HG03066 (cell line): ENCODE measurements around the gene DPEP2.
"Not testable (repeated sequence)": the region's sequence is repeated elsewhere in the genome, so short reads cannot be mapped to it uniquely, and the experiment has no call there.

ENCODE experiments used
- ATAC-seq: cut with Tn5 transposase; IDR thresholded peaks from one replicate; pipeline ENCODE4 v1.9.1; 2021; ENCODE audit warnings: low read depth; ENCODE audit not compliant: unreplicated experiment

Gene DPEP2, protein sequence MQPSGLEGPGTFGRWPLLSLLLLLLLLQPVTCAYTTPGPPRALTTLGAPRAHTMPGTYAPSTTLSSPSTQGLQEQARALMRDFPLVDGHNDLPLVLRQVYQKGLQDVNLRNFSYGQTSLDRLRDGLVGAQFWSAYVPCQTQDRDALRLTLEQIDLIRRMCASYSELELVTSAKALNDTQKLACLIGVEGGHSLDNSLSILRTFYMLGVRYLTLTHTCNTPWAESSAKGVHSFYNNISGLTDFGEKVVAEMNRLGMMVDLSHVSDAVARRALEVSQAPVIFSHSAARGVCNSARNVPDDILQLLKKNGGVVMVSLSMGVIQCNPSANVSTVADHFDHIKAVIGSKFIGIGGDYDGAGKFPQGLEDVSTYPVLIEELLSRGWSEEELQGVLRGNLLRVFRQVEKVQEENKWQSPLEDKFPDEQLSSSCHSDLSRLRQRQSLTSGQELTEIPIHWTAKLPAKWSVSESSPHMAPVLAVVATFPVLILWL

DNA sequence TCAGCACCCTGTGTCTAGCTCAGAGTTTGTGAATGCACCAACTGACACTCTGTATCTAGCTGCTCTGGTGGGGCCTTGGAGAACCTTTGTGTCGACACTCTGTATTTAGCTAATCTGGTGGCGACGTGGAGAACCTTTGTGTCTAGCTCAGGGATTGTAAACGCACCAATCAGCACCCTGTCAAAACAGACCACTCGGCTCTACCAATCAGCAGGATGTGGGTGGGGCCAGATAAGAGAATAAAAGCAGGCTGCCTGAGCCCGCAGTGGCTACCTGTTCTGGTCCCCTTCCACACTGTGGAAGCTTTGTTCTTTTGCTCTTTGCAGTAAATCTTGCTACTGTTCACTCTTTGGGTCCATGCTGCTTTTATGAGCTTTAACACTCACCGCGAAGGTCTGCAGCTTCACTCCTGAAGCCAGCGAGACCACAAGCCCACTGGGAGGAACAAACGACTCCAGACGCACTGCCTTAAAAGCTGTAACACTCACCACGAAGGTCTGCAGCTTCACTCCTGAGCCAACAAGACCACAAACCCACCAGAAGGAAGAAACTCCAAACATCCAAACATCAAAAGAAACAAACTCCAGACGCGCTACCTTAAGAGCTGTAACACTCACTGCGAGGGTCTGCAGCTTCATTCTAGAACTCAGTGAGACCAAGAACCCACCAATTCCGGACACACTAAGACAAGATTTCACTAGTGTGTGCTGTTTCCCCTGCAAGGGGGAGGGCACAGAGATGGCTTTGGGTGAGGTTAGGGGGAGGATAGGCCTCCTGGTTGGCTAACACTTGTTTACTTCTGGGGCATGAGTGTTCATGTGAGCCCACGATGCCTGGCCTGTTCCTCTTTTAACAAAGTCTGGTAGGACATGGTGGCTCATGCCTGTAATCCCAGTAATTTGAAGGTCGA lies at the start of gene DPEP2:
TSS of gene DPEP2 (minus strand) at position 706 of the 910 bp plus-strand sequence. CDS start 6,272 bp downstream, outside the sequence.
- not testable (repeated sequence) for ATAC-seq

DNA sequence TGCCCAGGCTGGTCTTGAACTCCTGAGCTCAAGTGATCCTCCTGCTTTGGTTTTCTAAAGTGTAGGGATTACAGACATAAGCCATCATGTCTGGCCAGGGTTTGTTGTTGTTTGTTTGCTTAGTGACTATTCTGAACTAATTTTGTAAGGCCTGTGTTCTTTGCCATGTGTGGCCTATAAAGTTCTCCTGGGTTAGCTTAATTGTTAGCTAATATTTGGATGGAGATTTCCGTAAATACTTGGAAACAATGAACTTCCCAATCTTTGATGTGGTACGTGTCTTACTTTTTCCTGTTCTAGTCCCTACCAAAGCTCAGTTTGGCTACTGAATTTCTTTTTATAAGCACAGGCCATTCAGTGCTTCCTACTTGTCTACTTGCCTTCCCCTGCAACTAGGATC lies 48.7 kb upstream of the DPEP2 start:
- ATAC-seq, result no peak

GRCh38 chr16:68046106-68046505 lies 46.8 kb upstream of the DPEP2 start:
- no peak for ATAC-seq

DNA sequence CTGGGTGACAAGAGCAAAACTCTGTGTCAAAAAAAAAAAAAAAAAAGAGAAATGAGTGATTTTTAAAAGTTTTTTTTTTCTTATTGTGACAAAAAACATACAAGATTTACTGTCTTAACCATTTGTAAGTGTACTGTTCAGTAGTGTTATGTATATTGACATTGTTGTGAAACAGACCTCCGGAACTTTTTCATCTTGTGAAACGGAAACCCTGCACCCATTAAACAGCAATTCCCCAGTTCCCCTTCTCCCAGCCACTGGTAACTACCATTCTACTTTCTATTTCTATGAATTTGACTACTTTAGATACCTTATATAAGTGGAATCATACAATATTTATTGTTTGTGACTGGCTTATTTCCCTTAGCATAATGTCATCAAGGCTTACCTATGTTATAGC lies 42.5 kb upstream of the DPEP2 start:
- ATAC-seq, result no peak

GRCh38 chr16:68040506-68041288 lies 41.4 kb upstream of the DPEP2 start:
- peak; percentile 73 for ATAC-seq

- ATAC-seq, result no peak
These were observed 38.7 kb upstream of the DPEP2 start for GRCh38 chr16:68037841-68038597.

DNA sequence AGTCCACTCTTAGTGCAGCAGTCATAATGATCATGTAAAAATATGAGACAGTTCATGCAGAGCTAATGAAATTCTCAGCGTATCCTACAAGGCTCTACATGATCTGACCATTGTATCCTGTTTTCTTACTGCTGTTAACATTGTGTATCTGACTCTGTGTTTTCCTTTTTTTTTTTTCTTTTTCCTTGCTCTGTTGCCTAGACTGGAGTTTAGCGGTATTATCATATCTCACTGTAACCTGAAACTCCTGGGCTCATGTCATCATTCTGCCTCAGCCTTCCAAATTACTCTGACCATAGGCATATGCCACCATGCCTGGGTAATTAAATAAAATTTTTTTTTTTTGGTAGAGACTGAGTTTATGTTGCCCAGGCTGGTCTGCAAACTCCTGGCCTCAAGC lies 35.9 kb upstream of the DPEP2 start:
- ATAC-seq, result no peak

- no peak for ATAC-seq
These were observed 33.8 kb upstream of the DPEP2 start for GRCh38 chr16:68033101-68033500.

DNA sequence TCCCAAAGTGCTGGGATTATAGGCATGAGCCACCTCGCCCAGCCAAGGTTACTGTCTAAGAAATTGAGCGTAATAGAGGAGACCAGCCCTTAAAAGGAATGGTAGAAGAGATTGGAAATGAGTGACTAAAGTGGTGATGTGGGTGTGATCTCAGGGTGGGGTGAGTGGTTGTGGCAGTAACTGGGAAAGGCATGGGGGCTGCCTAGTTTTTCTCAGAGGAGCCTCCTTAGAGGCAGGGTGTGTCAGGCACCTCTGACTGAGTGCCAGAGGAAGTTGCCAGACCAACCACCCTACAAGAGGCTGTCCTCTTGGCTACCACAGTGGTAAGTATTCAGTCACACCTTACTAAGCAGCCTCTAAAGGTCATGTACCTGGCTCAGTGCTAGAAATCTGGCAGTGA lies 32.7 kb upstream of the DPEP2 start:
- no peak for ATAC-seq

DNA sequence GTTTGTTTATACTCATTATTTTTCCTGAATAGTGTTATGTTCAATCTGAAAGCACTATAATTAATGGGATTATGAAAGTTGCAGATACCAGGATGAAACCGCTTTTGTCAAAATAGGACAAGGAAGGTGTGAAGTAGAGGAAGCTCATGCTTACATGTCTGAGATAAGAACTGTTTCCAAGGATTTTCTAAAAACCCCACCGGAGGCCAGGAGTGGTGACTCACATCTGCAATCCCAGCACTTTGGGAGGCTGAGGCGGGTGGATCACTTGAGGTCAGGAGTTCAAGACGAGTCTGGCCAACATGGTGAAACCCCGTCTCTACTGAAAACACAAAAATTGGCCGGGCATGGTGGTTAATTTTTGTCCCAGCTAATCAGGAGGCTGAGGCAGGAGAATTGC lies 30.8 kb upstream of the DPEP2 start:
- ATAC-seq, result not testable (repeated sequence)

- ATAC-seq, result no peak
These were observed 29.7 kb upstream of the DPEP2 start for GRCh38 chr16:68028996-68029395.

- no peak for ATAC-seq
These were observed 23.6 kb upstream of the DPEP2 start, which contains the start of the genes DDX28 and DUS2 for GRCh38 chr16:68022728-68023537. DDX28 (minus strand) TSS chr16:68023232; CDS start chr16:68023202, 30 bp downstream. DUS2 (plus strand) TSS chr16:68023284; CDS start chr16:68038024, 14,740 bp downstream.

GRCh38 chr16:68022278-68022727 lies 23.0 kb upstream of the DPEP2 start:
- ATAC-seq, result no peak

DNA sequence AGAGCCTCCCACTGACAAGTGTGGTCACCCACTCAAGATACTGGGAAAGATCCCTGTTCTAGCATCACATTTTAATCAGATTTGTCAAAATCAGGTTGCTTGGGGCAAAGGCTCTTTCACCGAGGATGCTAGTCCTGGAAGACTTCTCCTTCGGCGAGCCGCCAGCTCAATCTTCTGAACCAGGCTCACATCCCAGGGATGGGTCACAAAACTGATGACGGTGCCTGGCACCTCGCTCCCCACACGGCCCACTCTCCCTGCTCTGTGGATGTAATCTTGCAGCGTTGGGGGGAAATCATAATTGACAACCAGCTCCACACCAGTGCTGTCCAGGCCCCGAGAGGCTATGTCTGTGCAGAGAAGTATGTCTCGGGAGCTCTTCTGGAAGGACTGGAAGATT lies 22.2 kb upstream of the DPEP2 start:
- no peak for ATAC-seq

DNA sequence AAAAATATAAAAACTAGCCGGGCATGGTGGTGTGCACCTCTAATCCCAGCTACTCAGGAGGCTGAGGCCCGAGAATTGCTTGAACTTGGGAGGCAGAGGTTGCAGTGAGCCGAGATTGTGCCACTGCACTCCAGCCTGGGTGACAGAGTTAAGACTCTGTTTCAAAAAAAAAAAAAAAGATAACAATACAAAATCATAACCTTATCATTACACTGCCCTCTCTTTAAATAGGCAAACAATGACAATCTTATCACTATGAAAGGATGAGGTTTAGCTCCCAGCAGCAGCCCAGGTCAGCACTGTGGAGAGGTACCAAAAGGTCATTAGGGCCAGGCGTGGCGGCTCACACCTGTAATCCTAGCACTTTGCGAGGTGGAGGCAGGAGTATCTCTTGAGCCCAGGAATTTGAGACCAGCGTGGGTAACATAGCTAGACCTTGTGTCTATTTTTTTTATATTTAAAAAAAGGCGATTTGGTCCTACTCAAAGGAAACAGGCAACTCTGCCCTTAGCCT lies 19.9 kb upstream of the DPEP2 start:
- no peak for ATAC-seq

GRCh38 chr16:68015681-68016080 lies 16.4 kb upstream of the DPEP2 start, which contains the start of gene DPEP2NB:
DPEP2NB (minus strand) TSS chr16:68015911; CDS start chr16:68015770, 141 bp downstream.
- ATAC-seq, result no peak

GRCh38 chr16:68013440-68013839 lies 14.2 kb upstream of the DPEP2 start:
- ATAC-seq, result no peak

- ATAC-seq, result not testable (repeated sequence)
These were observed 10.6 kb upstream of the DPEP2 start for GRCh38 chr16:68009872-68010271.
